ENCODE measurements around the gene ST3GAL4. TPM values are rescaled to one million over a fixed set of nuclear protein-coding genes. Genes with fewer than 3 reads are reported as not detected.
A peak's percentile ranks its signal among the peaks of the same experiment; 100 is the strongest.

ST3GAL4 gene
- total and polyA plus RNA-seq, 9 of the 15 experiments (the other 6 are each of a cell fraction or from before 2014, with no cell fraction given), result 0.27 to 22.9 (median 10.5) TPM

DNA sequence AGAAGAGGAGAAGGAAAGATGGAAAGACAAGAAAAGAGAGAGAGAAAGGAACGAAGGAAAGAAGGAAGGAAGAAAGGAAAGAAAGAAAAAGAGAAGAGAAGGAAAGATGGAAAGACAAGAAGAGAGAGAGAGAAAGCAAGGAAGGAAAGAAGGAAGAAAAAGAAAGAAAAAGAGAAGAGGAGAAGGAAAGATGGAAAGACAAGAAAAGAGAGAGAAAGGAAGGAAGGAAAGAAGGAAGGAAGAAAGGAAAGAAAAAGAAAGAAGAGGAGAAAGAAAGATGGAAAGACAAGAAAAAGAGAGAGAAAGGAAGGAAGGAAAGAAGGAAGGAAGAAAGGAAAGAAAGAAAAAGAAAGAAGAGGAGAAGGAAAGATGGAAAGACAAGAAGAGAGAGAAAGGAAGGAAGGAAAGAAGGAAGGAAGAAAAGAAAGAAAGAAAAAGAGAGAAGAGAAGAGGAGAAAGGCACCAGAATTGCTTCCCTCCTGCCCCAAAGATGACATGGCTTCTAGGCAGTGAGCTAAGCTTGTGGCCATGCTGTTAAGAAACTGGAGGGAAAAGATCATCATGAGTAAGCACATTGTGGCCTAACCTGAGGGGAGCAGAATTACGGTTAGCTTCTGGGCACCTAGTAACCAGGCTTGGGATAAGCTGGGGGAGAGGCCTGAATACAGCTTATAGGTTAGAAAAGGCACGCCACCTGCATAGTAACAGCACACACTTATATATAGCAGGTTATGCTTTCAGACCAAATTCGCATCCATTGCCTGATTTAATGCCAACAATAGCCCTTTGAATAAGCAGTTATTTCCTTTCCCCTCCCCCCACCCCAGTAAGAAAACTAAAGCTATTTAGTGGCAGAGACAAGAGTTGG is 2.3 kb upstream of the ST3GAL4 start (continued):
- peak; percentile 46; the same call in 1 of the 2 replicates for TF ChIP-seq CEBPB (tag; IDR thresholded peaks at IDR 0.05)
- TF ChIP-seq KDM1A (IDR thresholded peaks at IDR 0.05), result no peak; a peak in 1 of 4 replicates
- TF ChIP-seq EP400 (IDR thresholded peaks at IDR 0.05), result peak; percentile 89
- TF ChIP-seq, protein P1, sequence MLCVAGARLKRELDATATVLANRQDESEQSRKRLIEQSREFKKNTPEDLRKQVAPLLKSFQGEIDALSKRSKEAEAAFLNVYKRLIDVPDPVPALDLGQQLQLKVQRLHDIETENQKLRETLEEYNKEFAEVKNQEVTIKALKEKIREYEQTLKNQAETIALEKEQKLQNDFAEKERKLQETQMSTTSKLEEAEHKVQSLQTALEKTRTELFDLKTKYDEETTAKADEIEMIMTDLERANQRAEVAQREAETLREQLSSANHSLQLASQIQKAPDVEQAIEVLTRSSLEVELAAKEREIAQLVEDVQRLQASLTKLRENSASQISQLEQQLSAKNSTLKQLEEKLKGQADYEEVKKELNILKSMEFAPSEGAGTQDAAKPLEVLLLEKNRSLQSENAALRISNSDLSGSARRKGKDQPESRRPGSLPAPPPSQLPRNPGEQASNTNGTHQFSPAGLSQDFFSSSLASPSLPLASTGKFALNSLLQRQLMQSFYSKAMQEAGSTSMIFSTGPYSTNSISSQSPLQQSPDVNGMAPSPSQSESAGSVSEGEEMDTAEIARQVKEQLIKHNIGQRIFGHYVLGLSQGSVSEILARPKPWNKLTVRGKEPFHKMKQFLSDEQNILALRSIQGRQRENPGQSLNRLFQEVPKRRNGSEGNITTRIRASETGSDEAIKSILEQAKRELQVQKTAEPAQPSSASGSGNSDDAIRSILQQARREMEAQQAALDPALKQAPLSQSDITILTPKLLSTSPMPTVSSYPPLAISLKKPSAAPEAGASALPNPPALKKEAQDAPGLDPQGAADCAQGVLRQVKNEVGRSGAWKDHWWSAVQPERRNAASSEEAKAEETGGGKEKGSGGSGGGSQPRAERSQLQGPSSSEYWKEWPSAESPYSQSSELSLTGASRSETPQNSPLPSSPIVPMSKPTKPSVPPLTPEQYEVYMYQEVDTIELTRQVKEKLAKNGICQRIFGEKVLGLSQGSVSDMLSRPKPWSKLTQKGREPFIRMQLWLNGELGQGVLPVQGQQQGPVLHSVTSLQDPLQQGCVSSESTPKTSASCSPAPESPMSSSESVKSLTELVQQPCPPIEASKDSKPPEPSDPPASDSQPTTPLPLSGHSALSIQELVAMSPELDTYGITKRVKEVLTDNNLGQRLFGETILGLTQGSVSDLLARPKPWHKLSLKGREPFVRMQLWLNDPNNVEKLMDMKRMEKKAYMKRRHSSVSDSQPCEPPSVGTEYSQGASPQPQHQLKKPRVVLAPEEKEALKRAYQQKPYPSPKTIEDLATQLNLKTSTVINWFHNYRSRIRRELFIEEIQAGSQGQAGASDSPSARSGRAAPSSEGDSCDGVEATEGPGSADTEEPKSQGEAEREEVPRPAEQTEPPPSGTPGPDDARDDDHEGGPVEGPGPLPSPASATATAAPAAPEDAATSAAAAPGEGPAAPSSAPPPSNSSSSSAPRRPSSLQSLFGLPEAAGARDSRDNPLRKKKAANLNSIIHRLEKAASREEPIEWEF (CRISPR knock-in tag; IDR thresholded peaks at IDR 0.05), result 0 out of 2 replicates have a peak, but pooled peaks have one; percentile 39
- peak; percentile 83 to 88 for TF ChIP-seq ARNT (IDR thresholded peaks at IDR 0.05)
- peak; percentile 57 for TF ChIP-seq BCOR (IDR thresholded peaks at IDR 0.05)
- TF ChIP-seq TEAD4 (IDR thresholded peaks at IDR 0.05; ENCODE audit: low read length), result peak; percentile 48; the same call in 1 of the 2 replicates
- TF ChIP-seq TEAD4 (CRISPR knock-in tag; IDR thresholded peaks at IDR 0.05; ENCODE audit: borderline replicate concordance), result no peak
- TF ChIP-seq ARID1B (IDR thresholded peaks at IDR 0.05), result peak; percentile 73
- no peak for TF ChIP-seq ILK (tag; IDR thresholded peaks at IDR 0.05; ENCODE audit: borderline replicate concordance, low read depth)
- 0 out of 2 replicates have a peak, but pooled peaks have one; percentile 38 for TF ChIP-seq SP1 (CRISPR knock-in tag; IDR thresholded peaks at IDR 0.05)
- no peak for TF ChIP-seq KLF6 (CRISPR knock-in tag; IDR thresholded peaks at IDR 0.05; ENCODE audit: borderline replicate concordance)
- TF ChIP-seq, protein P2, sequence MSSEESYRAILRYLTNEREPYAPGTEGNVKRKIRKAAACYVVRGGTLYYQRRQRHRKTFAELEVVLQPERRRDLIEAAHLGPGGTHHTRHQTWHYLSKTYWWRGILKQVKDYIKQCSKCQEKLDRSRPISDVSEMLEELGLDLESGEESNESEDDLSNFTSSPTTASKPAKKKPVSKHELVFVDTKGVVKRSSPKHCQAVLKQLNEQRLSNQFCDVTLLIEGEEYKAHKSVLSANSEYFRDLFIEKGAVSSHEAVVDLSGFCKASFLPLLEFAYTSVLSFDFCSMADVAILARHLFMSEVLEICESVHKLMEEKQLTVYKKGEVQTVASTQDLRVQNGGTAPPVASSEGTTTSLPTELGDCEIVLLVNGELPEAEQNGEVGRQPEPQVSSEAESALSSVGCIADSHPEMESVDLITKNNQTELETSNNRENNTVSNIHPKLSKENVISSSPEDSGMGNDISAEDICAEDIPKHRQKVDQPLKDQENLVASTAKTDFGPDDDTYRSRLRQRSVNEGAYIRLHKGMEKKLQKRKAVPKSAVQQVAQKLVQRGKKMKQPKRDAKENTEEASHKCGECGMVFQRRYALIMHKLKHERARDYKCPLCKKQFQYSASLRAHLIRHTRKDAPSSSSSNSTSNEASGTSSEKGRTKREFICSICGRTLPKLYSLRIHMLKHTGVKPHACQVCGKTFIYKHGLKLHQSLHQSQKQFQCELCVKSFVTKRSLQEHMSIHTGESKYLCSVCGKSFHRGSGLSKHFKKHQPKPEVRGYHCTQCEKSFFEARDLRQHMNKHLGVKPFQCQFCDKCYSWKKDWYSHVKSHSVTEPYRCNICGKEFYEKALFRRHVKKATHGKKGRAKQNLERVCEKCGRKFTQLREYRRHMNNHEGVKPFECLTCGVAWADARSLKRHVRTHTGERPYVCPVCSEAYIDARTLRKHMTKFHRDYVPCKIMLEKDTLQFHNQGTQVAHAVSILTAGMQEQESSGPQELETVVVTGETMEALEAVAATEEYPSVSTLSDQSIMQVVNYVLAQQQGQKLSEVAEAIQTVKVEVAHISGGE (CRISPR knock-in tag; IDR thresholded peaks at IDR 0.05), result 0 out of 6 replicates have a peak, but pooled peaks of 1 of the 3 experiments have one; percentile 20
- TF ChIP-seq MTA2 (IDR thresholded peaks at IDR 0.05; ENCODE audit: low read depth), result peak; percentile 62
- peak in 1 of 2 experiments; percentile 58; a peak in 2 of 4 replicates for TF ChIP-seq HDAC1 (IDR thresholded peaks at IDR 0.05)
- TF ChIP-seq, protein P3, sequence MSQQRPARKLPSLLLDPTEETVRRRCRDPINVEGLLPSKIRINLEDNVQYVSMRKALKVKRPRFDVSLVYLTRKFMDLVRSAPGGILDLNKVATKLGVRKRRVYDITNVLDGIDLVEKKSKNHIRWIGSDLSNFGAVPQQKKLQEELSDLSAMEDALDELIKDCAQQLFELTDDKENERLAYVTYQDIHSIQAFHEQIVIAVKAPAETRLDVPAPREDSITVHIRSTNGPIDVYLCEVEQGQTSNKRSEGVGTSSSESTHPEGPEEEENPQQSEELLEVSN (IDR thresholded peaks at IDR 0.05; ENCODE audit: borderline replicate concordance in 1 of 2, extremely low read depth in 1 of 2, insufficient read depth in 1 of 2, insufficient read length in 1 of 2, low read depth in 1 of 2, low read length in 1 of 2, poor library complexity in 1 of 2, severe bottlenecking in 1 of 2), result peak; percentile 96 to 97

All from K562 (cell line).